ENCODE results near the gene TAF1D. TPM values are rescaled to one million over a fixed set of nuclear protein-coding genes. Genes with fewer than 3 reads are reported as not detected.
A peak's percentile ranks its signal among the peaks of the same experiment; 100 is the strongest.

TAF1D gene
- total and polyA plus RNA-seq, 2 donors = 198 to 227 TPM

DNA sequence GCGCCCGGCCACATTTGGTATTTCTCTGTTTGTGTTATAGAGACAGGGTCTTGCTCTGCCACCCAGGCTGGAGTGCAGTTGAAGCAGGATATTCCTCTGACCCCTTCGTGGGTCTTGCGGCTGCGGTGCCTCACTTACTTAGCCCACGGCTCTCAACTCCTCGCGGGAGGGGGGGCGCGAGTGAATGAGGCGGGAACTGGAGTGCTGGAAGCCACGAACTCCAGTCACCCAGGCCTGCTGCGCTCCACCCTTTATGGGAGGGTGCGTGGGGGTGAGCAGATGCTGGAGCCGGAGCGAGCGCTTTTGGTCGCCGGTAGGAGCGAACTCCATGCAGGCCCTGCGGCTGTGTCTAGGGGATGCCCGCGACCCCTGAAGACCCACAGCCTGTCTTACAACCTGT lies 2.0 kb upstream of the TAF1D start:
- WGBS = 94% methylated on average over 23 of the region's 23 CpGs
- Histone ChIP-seq H3K27ac (ENCODE audit: low read depth in 1 of 2, low read length in 1 of 2) (no peak overlapping the region), H3K4me1 (ENCODE audit: control insufficient read depth in 2 of 2, insufficient read depth in 2 of 2, low read length in 2 of 2) (peaks cover 9 to 21% of the 10 kb centered on the region in 2 donors)

DNA sequence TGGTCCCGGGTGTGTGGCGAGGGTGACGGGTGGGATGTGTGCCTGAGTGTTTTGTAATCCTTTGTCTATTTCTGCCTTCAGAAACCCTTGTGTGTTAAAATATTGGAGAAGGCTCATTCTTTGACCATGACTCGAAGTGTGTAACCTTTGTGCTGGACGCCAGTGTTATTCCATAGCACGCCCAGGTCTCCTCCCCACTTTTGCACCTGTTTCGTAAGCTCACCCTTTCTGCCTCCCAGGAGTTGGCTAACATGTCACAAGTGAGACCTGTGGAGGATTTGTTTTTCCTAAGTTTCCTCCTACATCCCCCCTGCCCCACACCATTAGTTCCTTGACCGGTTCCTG lies 559 bp upstream of the TAF1D start:
- peak overlapping the region; percentile 93 to 98 for H3K27ac ChIP-seq (ENCODE audit: low read depth in 1 of 2, low read length in 1 of 2)
- H3K27me3 ChIP-seq (ENCODE audit: control insufficient read depth in 2 of 2, insufficient read depth in 1 of 2, low read length in 1 of 2) = no peaks in the 10 kb centered on the region
- H3K4me3 ChIP-seq (ENCODE audit: low read length in 2 of 2) = peak overlapping the region; percentile 83 to 100
- peaks cover 0 to 28% of the 10 kb centered on the region in 2 donors for H3K36me3 ChIP-seq (ENCODE audit: control insufficient read depth in 2 of 2, insufficient read depth in 2 of 2, low read length in 1 of 2)
- H3K9me3 ChIP-seq (ENCODE audit: control insufficient read depth in 2 of 2, insufficient read depth in 1 of 2, low read length in 1 of 2) = peaks cover 0 to 10% of the 10 kb centered on the region in 2 donors
- DNase-seq (ENCODE audit: low read depth in 6 of 9, low spot score in 9 of 9) = no peak
- WGBS = under 1% methylated on average over 8 of the region's 8 CpGs
- peaks cover 9 to 21% of the 10 kb centered on the region in 2 donors for H3K4me1 ChIP-seq (ENCODE audit: control insufficient read depth in 2 of 2, insufficient read depth in 2 of 2, low read length in 2 of 2)

More for the DNA sequence above, 2.0 kb upstream of the TAF1D start:
- Histone ChIP-seq H3K36me3 (ENCODE audit: control insufficient read depth in 2 of 2, insufficient read depth in 2 of 2, low read length in 1 of 2) (peaks cover 0 to 18% of the 10 kb centered on the region in 2 donors), H3K27me3 (ENCODE audit: control insufficient read depth in 2 of 2, insufficient read depth in 1 of 2, low read length in 1 of 2) (no peaks in the 10 kb centered on the region), H3K9me3 (ENCODE audit: control insufficient read depth in 2 of 2, insufficient read depth in 1 of 2, low read length in 1 of 2) (peaks cover 0 to 10% of the 10 kb centered on the region in 2 donors), H3K4me3 (ENCODE audit: low read length in 2 of 2) (no peak overlapping the region)
- peak in 1 of 9 donors; percentile 7 for DNase-seq (ENCODE audit: low read depth in 6 of 9, low spot score in 9 of 9)

DNA sequence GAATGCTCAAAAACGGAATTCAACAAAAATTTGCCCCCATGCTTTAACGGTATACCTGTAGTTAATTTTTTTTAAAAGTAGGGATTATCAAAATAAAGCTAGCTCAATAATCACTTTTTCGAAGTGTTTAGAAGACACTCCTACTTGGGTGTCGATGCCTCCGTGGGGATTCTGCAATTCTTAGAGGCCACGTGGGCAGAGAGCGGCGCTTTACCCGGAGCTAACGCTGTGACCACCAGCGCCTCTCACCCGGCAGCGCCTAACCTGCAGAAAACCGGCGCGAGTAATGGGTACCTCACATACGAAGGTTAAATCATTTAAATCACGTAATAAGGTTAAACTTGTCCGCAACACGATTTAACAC lies 583 bp downstream of the TAF1D start:
- H3K9me3 ChIP-seq (ENCODE audit: control insufficient read depth in 2 of 2, insufficient read depth in 1 of 2, low read length in 1 of 2) = peaks cover 0 to 10% of the 10 kb centered on the region in 2 donors
- H3K36me3 ChIP-seq (ENCODE audit: control insufficient read depth in 2 of 2, insufficient read depth in 2 of 2, low read length in 1 of 2) = peaks cover 0 to 40% of the 10 kb centered on the region in 2 donors
- peak overlapping the region; percentile 93 to 98 for H3K27ac ChIP-seq (ENCODE audit: low read depth in 1 of 2, low read length in 1 of 2)
- peaks cover 9 to 21% of the 10 kb centered on the region in 2 donors for H3K4me1 ChIP-seq (ENCODE audit: control insufficient read depth in 2 of 2, insufficient read depth in 2 of 2, low read length in 2 of 2)
- H3K4me3 ChIP-seq (ENCODE audit: low read length in 2 of 2) = peak overlapping the region; percentile 83 to 100
- no peaks in the 10 kb centered on the region for H3K27me3 ChIP-seq (ENCODE audit: control insufficient read depth in 2 of 2, insufficient read depth in 1 of 2, low read length in 1 of 2)
- DNase-seq (ENCODE audit: low read depth in 6 of 9, low spot score in 9 of 9) = peak in 7 of 9 donors; percentile 22 to 66 (median 37)
- WGBS = under 1% methylated on average over 20 of the region's 20 CpGs

DNA sequence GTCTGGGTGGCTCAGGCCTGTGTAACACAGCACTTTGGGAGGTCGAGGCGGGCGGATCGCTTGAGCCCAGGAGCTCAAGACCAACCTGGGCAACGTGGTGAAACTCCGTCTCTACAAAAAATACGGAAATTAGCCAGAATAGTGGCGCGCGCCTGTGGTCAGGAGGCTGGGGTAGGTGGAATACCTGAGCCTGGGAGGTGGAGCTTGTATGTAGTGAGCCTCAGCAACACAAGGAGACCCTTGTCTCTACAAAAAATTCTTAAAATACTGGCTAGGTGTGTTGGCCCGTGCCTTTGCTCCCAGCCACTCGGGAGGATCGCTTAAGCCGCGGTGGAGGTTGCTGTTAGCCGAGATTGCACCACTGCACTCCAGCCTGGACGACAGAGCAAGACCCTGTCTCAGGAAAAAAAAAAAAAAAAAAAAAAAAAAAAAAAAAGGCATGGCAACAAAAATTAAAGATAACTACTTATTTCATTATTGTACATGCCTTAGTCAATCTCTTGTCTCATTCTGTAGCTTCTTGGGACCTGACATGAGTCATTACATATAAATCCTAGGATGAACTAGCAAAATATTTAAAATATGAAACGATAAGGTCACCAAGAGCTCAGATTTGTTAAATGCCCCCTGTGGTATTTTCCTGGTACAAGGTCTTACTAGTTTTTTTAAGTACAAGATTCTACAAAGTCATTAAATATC lies 1.1 kb downstream of the TAF1D start:
- WGBS = 2% methylated on average over 18 of the region's 18 CpGs
- peaks cover 0 to 10% of the 10 kb centered on the region in 2 donors for H3K9me3 ChIP-seq (ENCODE audit: control insufficient read depth in 2 of 2, insufficient read depth in 1 of 2, low read length in 1 of 2)
- H3K4me3 ChIP-seq (ENCODE audit: low read length in 2 of 2) = peak overlapping the region; percentile 83 to 100
- H3K27me3 ChIP-seq (ENCODE audit: control insufficient read depth in 2 of 2, insufficient read depth in 1 of 2, low read length in 1 of 2) = no peaks in the 10 kb centered on the region
- peak in 3 of 9 donors; percentile 6 to 28 (median 13) for DNase-seq (ENCODE audit: low read depth in 6 of 9, low spot score in 9 of 9)
- peak overlapping the region in 1 of 2 donors; percentile 93 for H3K27ac ChIP-seq (ENCODE audit: low read depth in 1 of 2, low read length in 1 of 2)
- H3K36me3 ChIP-seq (ENCODE audit: control insufficient read depth in 2 of 2, insufficient read depth in 2 of 2, low read length in 1 of 2) = peaks cover 3 to 45% of the 10 kb centered on the region in 2 donors
- peaks cover 9 to 21% of the 10 kb centered on the region in 2 donors for H3K4me1 ChIP-seq (ENCODE audit: control insufficient read depth in 2 of 2, insufficient read depth in 2 of 2, low read length in 2 of 2)

DNA sequence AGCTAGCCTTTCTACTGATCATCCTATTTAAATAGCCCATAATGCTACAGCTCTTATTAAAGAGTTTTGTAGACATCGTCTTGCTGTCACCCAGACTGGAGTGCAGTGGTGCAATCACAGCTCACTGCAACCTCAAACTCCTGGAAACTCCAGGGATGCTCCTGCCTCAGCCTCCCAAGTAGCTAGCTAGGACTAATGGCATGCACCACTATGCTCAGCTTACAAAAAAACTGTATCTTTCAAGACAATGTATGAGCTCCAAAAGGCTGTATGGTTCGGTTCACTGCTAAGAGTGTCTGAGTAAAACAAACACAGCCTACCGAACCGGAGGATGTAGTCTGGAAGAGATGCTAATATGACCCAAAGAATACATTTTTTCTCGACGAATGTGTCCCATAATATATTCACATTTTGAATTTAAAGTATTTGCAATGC lies 2.6 kb downstream of the TAF1D start:
- H3K4me3 ChIP-seq (ENCODE audit: low read length in 2 of 2) = peak overlapping the region in 1 of 2 donors; percentile 6

DNA sequence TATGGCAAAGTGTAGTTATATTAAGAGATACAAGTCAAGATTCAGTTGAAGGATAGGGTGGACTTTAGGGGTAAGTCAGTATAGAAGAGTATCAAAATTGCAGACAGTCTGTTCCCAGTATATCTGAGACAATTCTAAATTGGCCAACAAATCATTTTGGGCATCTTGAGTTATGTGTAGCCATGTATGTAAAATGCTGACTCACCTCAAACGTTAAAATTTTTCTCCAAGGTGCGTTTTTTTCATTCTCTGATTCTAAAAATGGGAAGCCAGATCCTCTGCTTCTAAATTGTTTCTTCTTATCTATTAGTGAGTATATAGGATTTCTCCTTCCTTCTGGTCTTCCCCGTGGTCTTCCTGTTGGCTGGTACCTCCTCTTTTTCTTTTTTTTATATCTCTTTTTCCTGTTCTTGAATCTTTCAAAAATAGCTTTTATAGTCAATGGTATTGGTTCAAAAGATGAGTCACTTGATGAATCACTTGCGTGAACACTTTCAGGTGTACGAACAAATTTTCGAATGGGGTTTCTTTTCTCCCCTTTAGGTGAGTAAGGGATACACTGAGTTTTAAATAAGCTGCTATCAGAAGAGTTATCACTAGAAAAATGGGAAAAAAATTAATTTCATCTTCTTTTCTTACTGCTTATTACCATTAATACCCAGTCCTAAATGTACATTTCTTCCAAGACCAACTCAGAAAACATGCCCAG lies 3.2 kb downstream of the TAF1D start:
- WGBS = 42% methylated on average over 6 of the region's 6 CpGs
- peaks cover 0 to 10% of the 10 kb centered on the region in 2 donors for H3K9me3 ChIP-seq (ENCODE audit: control insufficient read depth in 2 of 2, insufficient read depth in 1 of 2, low read length in 1 of 2)
- peaks cover 9 to 15% of the 10 kb centered on the region in 2 donors for H3K4me1 ChIP-seq (ENCODE audit: control insufficient read depth in 2 of 2, insufficient read depth in 2 of 2, low read length in 2 of 2)
- no peak overlapping the region for H3K4me3 ChIP-seq (ENCODE audit: low read length in 2 of 2)
- H3K27ac ChIP-seq (ENCODE audit: low read depth in 1 of 2, low read length in 1 of 2) = no peak overlapping the region
- H3K27me3 ChIP-seq (ENCODE audit: control insufficient read depth in 2 of 2, insufficient read depth in 1 of 2, low read length in 1 of 2) = no peaks in the 10 kb centered on the region
- no peak for DNase-seq (ENCODE audit: low read depth in 6 of 9, low spot score in 9 of 9)
- peaks cover 13 to 59% of the 10 kb centered on the region in 2 donors for H3K36me3 ChIP-seq (ENCODE audit: control insufficient read depth in 2 of 2, insufficient read depth in 2 of 2, low read length in 1 of 2)

More for the DNA sequence above, 2.6 kb downstream of the TAF1D start:
- Histone ChIP-seq H3K27me3 (ENCODE audit: control insufficient read depth in 2 of 2, insufficient read depth in 1 of 2, low read length in 1 of 2) (no peaks in the 10 kb centered on the region), H3K36me3 (ENCODE audit: control insufficient read depth in 2 of 2, insufficient read depth in 2 of 2, low read length in 1 of 2) (peaks cover 11 to 58% of the 10 kb centered on the region in 2 donors), H3K9me3 (ENCODE audit: control insufficient read depth in 2 of 2, insufficient read depth in 1 of 2, low read length in 1 of 2) (peaks cover 0 to 10% of the 10 kb centered on the region in 2 donors), H3K4me1 (ENCODE audit: control insufficient read depth in 2 of 2, insufficient read depth in 2 of 2, low read length in 2 of 2) (peaks cover 9 to 15% of the 10 kb centered on the region in 2 donors), H3K27ac (ENCODE audit: low read depth in 1 of 2, low read length in 1 of 2) (no peak overlapping the region)
- WGBS = 78% methylated on average over 6 of the region's 6 CpGs
- no peak for DNase-seq (ENCODE audit: low read depth in 6 of 9, low spot score in 9 of 9)

DNA sequence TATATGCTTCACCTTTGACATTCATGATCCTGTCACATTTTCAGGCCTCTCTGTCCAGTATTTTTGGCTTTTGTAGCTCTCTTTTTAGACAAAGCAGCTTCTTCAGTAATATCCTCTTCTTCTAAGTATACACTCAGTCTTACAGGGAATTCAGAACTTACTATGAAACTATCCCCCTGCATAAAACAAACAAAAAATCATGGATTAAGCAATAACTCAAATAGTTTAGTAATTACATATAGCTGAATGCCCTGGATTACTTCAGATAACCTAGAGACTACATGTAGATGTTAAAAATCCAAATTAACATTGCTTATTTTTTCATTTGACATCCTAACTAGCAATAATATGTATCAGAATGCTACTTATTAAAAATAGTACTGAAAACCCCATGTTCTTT lies 5.2 kb downstream of the TAF1D start:
- peaks cover 7 to 8% of the 10 kb centered on the region in 2 donors for H3K4me1 ChIP-seq (ENCODE audit: control insufficient read depth in 2 of 2, insufficient read depth in 2 of 2, low read length in 2 of 2)
- H3K27ac ChIP-seq (ENCODE audit: low read depth in 1 of 2, low read length in 1 of 2) = no peak overlapping the region
- H3K27me3 ChIP-seq (ENCODE audit: control insufficient read depth in 2 of 2, insufficient read depth in 1 of 2, low read length in 1 of 2) = no peaks in the 10 kb centered on the region

DNA sequence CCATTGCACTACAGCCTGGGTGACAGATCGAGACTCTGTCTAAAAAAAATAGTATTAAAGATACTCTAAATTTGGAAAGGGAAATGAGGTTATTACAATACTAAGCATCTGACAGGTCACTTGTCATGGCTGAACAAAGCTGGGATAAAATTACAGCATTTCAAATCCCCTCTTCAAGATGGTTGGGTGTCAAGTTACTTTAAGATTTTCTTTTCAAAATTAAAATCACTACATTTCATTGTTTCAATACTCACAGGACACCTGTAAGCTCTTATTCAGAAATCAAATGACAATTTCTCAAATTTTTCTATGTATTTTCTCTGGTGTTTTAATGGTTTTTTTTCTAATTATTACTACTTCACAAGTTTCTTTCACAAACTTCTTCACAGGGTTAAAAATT lies 5.7 kb downstream of the TAF1D start:
- Histone ChIP-seq H3K4me1 (ENCODE audit: control insufficient read depth in 2 of 2, insufficient read depth in 2 of 2, low read length in 2 of 2) (peaks cover 7 to 8% of the 10 kb centered on the region in 2 donors), H3K9me3 (ENCODE audit: control insufficient read depth in 2 of 2, insufficient read depth in 1 of 2, low read length in 1 of 2) (peaks cover 0 to 3% of the 10 kb centered on the region in 2 donors), H3K4me3 (ENCODE audit: low read length in 2 of 2) (no peak overlapping the region), H3K27ac (ENCODE audit: low read depth in 1 of 2, low read length in 1 of 2) (no peak overlapping the region), H3K36me3 (ENCODE audit: control insufficient read depth in 2 of 2, insufficient read depth in 2 of 2, low read length in 1 of 2) (peaks cover 17 to 82% of the 10 kb centered on the region in 2 donors), H3K27me3 (ENCODE audit: control insufficient read depth in 2 of 2, insufficient read depth in 1 of 2, low read length in 1 of 2) (no peaks in the 10 kb centered on the region)
- DNase-seq (ENCODE audit: low read depth in 6 of 9, low spot score in 9 of 9) = no peak
- 94% methylated on average over 1 of the region's 1 CpG for WGBS

More for the DNA sequence above, 5.2 kb downstream of the TAF1D start:
- H3K9me3 ChIP-seq (ENCODE audit: control insufficient read depth in 2 of 2, insufficient read depth in 1 of 2, low read length in 1 of 2) = peaks cover 0 to 7% of the 10 kb centered on the region in 2 donors
- H3K36me3 ChIP-seq (ENCODE audit: control insufficient read depth in 2 of 2, insufficient read depth in 2 of 2, low read length in 1 of 2) = peaks cover 17 to 77% of the 10 kb centered on the region in 2 donors
- DNase-seq (ENCODE audit: low read depth in 6 of 9, low spot score in 9 of 9) = no peak
- H3K4me3 ChIP-seq (ENCODE audit: low read length in 2 of 2) = no peak overlapping the region

Measured in thymus (tissue), 11 donors.